ENCODE measurements around the gene CASQ2.

CASQ2 gene

GRCh38 chr1:115710859-115711624, 57.5 kb downstream of the CASQ2 start:
- DNase-seq (ENCODE audit: low read depth, low spot score), result peak; percentile 93

DNA sequence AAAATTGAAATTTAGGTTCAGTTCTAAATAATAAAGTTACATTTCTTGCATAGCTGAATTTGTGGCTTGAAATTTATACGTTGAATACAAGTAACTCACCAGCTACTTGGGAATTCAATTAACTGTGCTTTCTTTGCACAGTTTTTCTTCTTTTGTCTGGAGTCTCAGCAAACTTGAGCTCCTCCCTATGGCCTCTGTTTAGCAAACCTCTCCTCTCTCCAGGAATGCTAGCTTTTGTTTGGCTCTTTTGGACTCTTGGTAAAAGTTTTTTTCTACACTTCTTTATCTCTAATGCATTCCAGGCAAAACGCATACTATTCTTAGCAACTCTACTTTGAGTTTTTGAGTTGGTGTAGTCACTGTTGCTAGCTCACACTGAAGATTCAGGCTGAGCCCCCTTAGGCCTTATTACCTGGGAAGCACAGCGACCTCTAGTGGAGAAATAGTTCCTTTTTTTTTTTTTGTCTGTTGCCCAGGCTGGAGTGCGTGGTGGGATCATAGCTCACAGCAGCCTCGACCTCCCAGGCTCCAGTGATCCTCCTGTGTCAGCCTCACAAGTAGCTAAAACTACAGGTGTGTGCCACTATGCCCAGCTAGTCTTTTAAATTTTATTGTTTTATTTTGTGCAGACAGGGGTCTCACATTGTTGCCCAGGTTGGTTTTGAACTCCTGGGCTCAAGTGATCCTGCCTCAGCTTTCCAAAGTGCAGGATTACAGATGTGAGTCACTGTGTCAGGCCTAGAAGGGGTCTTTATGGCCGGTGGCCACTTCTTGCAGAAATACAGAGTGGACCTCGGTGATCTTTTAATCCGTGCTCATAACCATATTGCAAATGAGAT, 61.7 kb downstream of the CASQ2 start:
- H3K4me3 ChIP-seq (ENCODE audit: low read length), result no peak overlapping the region
- peak; percentile 78 for DNase-seq (ENCODE audit: low read depth, low spot score)

More at GRCh38 chr1:115710859-115711624, 57.5 kb downstream of the CASQ2 start:
- H3K4me3 ChIP-seq (ENCODE audit: low read length), result no peak overlapping the region

- H3K4me3 ChIP-seq (ENCODE audit: low read length), result no peak overlapping the region
- no peak for DNase-seq (ENCODE audit: low read depth, low spot score)
These were observed 62.6 kb downstream of the CASQ2 start for GRCh38 chr1:115705963-115706362.

GRCh38 chr1:115705085-115705951, 63.2 kb downstream of the CASQ2 start:
- DNase-seq (ENCODE audit: low read depth, low spot score), result no peak
- H3K4me3 ChIP-seq (ENCODE audit: low read length), result no peak overlapping the region

DNA sequence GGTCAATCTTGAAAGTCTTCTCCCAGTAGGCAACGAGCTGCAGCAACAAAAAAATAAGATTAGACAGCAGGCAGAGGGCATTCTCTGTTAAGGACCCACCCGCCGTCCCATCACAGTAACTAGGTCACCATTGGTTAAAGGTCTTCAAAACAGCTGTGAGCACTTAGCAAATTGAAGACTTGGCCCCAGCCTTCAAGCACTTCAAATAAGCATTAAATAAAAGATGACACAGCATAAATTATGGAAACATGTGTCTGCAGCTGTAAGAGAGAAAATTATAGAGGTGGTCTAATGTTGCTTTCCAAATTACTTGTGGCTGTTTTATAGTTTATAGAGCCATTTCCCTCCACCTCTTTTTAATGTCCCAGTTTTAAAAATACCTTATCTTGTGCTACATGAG, 65.6 kb downstream of the CASQ2 start:
- DNase-seq (ENCODE audit: low read depth, low spot score), result no peak
- no peak overlapping the region for H3K4me3 ChIP-seq (ENCODE audit: low read length)

DNA sequence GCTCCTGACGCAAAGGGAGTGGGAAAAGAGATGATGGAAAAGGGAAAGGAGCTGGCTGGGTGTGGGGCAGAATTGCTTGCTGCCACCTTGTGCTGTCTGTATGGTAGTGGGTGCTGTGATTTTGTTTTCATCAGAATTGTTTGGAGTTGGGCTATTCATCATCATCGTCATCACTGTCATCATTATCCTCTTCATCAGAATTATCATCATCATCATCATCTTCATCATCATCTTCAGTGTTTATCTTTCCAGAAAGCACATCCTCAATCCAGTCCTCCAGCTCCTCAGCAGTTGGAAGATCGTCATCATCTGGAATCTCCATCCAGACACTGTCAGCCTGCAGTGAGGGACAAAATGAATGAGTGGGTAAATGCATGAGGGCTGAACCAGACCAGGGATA, 67.4 kb downstream of the CASQ2 start:
- H3K4me3 ChIP-seq (ENCODE audit: low read length), result no peak overlapping the region
- DNase-seq (ENCODE audit: low read depth, low spot score), result no peak

DNA sequence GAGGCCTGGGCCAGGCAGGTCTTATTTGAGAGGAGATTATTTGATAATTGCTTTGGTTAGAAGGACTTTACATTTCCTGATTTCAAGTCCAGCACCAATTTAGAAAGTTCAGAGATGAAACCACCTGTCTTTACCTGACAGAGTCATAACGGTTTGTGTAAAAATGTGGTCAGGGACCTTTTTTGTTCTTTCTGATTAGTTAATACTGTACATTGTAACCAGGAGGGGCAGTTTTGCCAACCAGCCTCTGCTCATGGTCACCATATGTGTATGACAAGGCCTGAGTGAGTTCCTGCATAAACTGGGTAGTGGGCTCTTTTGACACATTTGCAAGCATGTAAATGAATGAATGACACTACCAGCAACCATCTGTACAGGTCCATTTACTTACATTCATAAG, 70.9 kb downstream of the CASQ2 start:
- no peak overlapping the region for H3K4me3 ChIP-seq (ENCODE audit: low read length)
- no peak for DNase-seq (ENCODE audit: low read depth, low spot score)

DNA sequence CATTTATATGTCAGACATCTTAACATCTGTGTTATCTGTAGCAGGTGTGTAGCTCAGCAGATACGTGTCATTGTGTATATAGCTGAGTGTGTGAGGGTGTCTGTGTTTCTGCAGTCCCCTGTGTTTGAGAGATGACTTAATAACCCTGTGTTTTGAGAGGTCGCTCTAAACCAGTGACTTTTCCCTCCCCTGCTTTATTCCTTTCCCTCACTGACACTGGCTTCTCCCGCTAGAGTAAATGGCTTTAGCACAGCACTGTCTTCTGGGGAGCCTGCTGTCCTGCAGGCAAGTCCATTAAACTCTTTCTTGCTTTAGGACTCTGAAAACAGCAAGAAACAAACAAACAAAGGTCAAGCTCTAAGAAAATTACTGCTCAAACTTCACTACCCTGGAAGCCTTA, 73.7 kb downstream of the CASQ2 start:
- no peak overlapping the region for H3K4me3 ChIP-seq (ENCODE audit: low read length)
- no peak for DNase-seq (ENCODE audit: low read depth, low spot score)

DNA sequence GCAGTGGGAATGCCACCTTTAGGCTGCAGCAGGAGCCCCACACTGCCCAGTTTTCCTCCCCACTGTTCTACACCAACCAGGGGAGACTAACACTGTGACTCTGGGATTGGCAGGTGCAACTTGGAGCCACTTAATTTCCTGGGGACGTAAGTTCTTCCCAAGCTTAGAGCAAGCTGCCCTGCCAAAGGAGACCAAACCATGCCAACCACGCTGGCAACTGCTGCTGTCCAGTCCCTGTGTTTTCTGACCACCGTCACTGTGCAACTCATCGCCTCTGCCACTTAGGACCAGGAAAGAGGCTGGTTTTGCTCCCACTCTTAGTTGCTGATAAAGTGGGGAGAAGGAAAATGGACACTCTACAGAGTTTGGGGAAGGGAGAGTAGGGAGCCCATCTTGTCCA, 76.3 kb downstream of the CASQ2 start:
- DNase-seq (ENCODE audit: low read depth, low spot score), result no peak
- no peak overlapping the region for H3K4me3 ChIP-seq (ENCODE audit: low read length)

GRCh38 chr1:115690972-115691371, 77.5 kb downstream of the CASQ2 start:
- no peak for DNase-seq (ENCODE audit: low read depth, low spot score)
- H3K4me3 ChIP-seq (ENCODE audit: low read length), result no peak overlapping the region

- H3K4me3 ChIP-seq (ENCODE audit: low read length), result no peak overlapping the region
- no peak for DNase-seq (ENCODE audit: low read depth, low spot score)
These were observed 80.8 kb downstream of the CASQ2 start for GRCh38 chr1:115687744-115688143.

DNA sequence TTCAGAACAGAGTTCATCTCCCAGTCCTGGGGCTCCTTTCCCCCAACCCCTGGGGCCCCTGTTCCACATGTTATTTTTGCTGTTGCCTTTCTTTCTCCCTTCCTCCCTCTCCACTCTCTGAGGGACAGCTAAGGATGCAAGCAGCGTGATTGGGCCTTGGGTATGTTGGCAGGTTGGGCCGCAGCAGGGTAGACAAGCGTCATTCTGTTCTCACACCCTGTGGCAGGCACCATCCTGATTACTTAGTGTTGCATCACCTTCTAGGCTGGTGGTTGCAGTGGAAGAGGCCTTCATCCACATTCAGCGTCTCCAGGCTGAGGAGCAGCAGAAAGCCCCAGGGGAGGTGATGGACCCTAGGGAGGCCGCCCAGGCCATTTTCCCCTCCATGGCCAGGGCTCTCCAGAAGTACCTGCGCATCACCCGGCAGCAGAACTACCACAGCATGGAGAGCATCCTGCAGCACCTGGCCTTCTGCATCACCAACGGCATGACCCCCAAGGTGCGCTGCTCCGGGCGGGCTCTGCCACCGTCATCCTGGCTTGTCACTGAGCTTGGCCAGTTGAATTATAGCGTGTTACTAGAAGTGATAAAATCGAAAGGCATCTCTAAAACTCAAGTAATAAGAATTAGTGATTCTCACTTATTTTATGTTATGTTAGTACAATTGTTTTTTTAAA, 83.3 kb downstream of the CASQ2 start:
- DNase-seq (ENCODE audit: low read depth, low spot score), result no peak
- no peak overlapping the region for H3K4me3 ChIP-seq (ENCODE audit: low read length)

DNA sequence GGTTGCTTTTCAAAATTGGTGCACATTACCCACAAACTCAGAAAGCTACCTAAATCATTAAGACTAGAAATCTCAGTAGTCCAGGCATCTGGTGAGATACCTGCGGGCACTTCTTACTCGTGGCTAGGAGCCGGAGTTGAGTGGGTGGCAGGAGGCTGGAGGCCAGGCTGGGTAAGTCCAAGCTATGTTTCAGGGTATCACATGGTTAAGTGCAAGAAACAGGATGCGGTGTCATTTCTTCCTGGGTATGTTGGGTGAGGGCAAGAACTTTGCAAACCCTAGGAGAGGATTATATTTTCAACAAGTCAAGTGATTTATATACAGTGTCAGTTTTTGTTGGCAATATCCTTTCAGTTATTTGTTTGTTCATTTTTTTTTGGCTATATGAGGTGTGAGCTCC, 85.7 kb downstream of the CASQ2 start:
- no peak for DNase-seq (ENCODE audit: low read depth, low spot score)
- no peak overlapping the region for H3K4me3 ChIP-seq (ENCODE audit: low read length)

DNA sequence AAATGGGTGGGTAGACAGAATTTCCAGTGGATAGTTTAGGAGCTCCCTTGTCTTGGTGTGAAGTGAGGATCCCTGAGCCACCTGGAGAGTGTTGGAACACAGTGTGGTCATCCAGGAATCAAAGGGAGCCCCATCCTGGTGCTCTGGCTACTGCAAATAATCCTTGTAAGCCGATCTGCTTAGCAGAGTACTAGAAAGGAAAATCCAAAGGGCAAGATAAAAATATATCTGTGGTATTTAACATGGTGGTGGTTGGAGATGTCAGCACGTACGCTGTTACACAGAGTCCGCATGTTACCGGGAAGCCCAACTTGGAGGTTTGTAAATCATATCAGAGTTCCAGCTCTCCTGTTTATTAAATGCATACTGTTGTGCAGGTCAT, 87.8 kb downstream of the CASQ2 start:
- no peak overlapping the region for H3K4me3 ChIP-seq (ENCODE audit: low read length)
- DNase-seq (ENCODE audit: low read depth, low spot score), result no peak

DNA sequence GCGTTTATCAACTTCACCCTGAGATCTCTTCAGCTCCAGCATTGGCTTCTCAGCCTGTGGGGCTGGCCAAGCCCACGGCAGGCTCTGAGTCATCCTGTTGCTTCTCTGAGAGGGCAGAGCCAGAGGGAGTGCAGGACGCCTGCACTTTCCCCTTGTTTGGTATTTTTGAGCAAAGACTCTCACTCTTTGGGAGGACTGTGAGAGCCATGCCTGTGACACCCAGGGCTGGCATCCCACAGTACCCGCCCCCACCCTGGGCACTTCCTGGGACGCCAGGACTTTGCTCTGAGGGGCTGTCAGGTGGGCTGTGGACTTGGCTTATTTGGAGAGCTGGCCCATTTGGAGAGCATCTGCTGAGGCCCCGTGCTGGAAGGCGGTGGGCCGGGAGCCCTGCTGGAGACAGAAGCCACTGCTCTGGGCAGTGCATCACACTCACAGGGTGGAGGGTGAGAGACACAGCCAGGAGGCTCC, 89.3 kb downstream of the CASQ2 start:
- DNase-seq (ENCODE audit: low read depth, low spot score), result no peak
- no peak overlapping the region for H3K4me3 ChIP-seq (ENCODE audit: low read length)

- DNase-seq (ENCODE audit: low read depth, low spot score), result no peak
- H3K4me3 ChIP-seq (ENCODE audit: low read length), result no peak overlapping the region
These were observed 90.4 kb downstream of the CASQ2 start for GRCh38 chr1:115678141-115678540.

DNA sequence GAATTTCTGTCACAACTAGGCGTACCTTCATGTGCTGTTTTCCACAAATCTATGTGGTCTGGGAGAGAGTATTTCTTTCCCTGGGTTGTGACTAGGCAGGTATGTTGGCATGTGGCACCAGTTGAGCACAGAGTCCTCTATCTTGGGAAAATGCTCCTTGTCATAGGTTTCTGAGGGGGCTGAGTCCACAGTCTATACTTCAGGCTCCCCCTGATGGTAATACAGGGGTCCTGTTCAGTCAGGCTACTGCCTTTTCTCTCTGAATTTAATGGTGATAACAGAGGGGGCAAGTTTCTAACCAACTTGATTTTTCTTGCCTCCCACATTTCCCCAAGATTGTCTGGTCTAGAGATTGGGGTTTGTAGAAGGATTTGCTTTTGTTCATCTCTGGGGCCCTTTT, 90.9 kb downstream of the CASQ2 start:
- no peak overlapping the region for H3K4me3 ChIP-seq (ENCODE audit: low read length)
- DNase-seq (ENCODE audit: low read depth, low spot score), result no peak

GRCh38 chr1:115677182-115677555, 91.3 kb downstream of the CASQ2 start:
- DNase-seq (ENCODE audit: low read depth, low spot score), result no peak
- H3K4me3 ChIP-seq (ENCODE audit: low read length), result no peak overlapping the region

DNA sequence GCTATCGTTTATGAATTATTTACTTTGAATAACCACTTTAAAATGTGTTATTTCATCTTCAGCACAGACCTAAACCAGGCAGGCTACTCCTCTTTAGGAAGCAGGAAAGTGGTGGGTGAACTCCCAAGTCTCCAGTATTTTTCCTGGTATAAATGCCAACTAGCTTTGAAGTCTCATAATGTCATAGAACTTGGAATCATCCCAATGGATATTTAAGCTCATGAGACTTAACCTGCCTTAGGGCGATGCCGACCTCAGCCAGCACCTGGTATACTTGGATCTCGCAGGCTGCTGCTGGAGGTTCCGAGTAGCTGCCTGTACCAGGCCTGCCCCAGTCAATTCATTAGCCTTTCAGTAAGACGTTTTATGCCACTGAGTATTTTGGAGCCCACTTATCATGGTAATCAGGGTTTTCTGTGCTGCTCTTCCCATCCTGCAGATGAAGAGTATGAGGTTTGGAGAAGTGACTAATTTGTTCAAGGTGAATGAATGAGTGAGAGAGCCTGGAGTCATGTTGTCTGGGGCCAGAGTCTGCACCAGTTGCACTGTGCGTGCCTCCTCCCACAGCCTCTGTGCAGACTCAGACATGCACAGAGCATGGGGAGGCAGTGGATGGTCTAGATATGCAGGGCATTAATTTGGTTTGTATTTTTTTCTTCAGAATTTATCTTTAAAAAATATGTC, 91.9 kb downstream of the CASQ2 start:
- DNase-seq (ENCODE audit: low read depth, low spot score), result no peak
- H3K4me3 ChIP-seq (ENCODE audit: low read length), result no peak overlapping the region

All from Jurkat, Clone E6-1 (cell line).